ENCODE measurements around the gene RFESD.
"Not testable (repeated sequence)": the region's sequence is repeated elsewhere in the genome, so short reads cannot be mapped to it uniquely, and the experiment has no call there.

RFESD gene

DNA sequence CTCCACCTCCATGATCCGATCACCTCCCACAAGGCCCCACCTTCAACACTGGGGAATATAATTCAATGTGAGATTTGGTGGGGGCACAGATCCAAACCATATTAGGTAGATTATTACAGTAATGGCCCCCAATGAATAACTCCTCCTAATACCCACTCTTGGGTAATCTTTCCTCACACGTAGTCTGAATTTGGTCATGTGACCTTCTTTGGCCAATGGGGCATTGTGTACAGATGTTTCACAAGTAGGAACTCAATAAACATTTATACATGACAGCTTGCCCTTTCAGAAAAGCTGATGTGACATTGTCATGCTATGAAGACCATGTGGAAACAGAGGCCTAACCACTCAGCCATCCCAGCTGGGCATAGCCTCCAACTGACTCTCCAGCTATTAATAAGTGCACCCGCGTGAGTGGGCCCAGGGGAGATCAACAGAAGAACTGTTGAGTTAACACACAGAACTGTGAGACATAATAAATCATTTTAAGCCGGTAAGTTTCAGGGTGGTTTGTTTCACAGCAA, 16.1 kb upstream of the RFESD start:
- DNase-seq: no peak

DNA sequence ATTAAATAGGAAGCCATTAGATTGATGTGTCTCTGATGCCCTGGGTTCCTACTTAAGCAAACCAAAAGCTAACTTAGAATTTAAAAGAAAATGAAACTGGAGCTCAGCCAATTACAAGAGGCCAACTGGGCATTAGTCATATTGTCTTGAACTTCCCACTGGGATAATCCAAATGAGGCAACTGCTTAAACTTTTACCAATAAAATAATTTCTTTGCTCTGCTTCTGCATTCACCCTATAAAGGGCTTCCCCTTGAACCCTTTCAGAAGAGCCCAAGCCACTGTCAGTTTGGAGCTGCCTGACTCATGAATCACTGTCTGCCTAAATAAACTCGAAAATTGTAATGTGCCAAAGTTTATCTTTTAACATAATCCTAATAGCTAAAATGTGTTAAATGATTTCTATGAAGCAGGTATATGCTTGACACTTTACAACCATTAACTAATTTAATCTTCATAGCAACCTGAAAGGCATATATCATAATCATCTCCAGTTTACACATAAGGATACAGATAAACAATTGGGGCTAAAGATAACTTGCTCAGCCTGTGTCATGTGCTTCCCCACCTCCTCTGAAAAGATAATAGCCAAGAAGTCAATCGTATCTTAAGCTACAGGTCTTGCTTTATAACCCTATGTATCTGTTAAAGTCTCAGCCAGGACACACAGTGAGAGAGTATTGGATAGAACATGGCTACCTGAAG, 15.2 kb upstream of the RFESD start:
- DNase-seq: no peak

DNA sequence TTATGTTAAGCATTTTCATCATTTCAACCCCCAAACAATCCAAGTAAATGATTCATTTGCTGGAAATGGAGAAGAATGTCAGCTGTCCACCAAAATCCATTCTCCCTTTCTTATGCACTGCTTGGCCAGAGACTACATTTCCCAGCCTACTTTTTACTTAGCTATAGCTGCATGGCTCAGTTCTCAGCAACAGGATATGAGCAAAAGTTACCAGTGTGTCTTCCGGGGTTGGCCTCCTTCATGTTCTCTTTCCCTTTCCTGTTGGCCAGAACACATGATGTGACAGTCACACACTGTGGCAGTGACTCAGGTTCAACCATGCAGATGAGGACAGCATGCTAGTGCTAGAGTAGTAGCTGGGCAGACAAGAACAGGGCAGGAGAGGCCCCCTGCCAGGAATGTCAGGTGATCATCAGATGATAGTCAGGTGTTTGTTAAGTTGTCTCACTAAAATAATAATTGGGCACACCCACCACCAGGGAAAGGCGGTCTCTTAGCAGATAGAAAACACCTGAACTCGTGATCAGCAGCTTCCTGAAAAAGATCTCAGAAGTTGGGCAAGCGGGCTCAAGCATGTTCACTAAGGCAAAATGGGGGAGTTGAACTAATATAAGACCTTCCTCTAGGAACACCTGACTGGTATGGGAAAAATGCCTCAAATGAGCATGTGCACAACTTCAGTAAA, 14.4 kb upstream of the RFESD start:
- DNase-seq: no peak

DNA sequence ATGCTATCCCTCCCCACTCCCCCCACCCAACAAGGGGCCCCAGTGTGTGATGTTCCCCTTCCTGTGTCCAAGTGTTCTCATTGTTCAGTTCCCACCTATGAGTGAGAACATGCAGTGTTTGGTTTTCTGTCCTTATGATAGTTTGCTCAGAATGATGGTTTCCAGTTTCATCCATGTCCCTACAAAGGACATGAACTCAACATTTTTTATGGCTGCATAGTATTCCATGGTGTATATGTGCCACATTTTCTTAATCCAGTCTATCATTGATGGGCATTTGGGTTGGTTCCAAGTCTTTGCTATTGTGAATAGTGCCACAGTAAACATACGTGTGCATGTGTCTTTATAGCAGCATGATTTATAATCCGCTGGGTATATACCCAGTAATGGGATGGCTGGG, 13.6 kb upstream of the RFESD start:
- not testable (repeated sequence) for DNase-seq

DNA sequence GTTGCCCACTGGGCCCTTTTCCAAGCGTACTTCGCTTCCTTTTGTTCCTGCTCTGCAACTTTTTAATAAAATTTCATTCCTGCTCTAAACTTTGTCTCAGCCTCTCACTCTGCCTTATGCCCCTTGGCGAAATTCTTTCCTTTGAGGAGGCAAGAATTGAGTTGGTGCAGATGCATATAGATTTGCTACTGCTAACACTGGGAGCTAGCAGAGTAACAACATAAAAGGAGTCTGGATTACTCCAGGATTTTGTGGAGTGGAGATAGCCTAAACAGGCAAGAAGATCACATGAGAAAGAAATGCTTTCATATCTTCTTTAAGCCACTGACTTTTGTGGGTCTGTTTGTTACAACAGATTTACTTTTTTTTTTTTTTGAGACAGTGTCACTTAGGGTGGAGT, 12.9 kb upstream of the RFESD start:
- no peak for DNase-seq

DNA sequence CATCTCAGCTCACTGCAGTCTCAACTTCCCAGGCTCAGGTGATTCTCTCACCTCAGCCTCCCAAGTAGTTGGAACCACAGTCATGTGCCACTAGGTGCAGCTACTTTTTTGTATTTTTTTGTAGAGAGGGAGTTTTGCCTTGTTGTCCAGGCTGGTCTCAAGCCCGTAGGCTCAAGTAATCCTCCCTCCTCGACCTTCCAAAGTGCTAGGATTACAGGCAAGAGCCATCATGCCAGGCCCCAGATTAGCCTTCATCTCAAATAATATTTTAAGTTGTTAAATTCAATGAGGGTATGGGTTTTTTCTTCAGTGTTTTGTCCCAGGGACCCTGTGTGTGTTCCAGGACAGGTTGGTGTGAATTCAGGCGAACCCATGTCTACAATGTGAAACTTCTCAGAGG, 12.5 kb upstream of the RFESD start:
- no peak for DNase-seq

DNA sequence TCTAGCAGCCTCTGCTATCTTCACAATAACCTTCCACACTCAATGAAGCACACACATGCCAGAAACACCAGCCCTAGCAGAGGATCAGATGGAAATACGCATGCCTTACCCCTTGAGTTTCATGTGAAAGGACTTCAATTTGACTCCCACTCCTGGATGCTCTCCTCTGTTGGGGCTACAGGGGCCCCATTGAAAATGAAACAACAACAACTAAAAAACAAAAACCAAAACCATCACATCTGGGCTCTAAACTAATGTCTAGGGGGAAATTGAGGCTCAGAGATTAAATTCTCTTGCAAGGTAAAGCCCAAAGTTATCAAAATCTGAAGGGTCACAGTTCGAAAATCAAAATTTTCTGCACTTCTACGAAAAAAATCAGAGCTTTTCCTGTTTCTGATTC, 7.9 kb upstream of the RFESD start:
- no peak for DNase-seq

DNA sequence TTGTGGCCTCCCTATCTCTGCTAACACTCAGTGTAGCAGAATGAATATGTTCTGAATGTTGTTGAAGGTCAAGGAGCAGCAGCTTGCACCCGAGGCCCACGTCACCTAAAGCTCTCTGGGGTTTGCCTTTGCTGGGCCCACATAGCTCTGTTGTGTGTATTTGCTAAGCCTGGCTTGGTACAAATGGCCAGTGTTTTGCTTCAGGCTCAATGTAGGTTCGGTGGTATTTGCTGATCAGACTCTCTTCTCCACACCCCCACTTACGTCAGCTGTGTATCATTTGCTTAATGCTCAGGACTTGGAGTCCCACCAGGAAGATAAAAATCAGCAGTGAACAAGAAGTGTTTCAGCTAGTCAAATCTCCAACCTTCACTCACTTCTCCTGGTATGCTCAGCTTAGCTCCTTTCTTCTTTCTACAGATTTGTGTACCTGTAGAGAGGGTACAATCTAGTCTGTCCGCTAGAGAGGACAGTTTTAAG, 4.8 kb upstream of the RFESD start:
- DNase-seq: no peak

DNA sequence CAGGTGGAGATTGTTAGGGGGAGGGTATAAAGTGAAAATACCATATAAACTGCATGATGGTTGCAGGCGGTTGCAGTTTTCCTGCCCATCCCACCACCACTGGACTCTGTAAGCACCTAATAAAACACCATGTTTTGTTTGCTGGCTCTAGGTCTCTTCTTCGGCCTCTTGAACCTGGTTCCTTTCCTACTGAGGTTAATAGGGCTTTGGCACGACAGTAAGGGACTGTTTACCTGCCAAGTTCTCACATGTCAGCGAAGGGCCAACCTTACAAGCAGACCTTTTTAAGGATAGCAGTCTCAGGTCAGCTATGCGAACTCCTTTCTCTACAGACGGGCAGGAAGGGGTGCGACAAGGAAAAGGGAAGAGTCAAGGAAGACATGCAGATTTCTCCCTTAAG, 3.4 kb upstream of the RFESD start:
- DNase-seq: no peak

DNA sequence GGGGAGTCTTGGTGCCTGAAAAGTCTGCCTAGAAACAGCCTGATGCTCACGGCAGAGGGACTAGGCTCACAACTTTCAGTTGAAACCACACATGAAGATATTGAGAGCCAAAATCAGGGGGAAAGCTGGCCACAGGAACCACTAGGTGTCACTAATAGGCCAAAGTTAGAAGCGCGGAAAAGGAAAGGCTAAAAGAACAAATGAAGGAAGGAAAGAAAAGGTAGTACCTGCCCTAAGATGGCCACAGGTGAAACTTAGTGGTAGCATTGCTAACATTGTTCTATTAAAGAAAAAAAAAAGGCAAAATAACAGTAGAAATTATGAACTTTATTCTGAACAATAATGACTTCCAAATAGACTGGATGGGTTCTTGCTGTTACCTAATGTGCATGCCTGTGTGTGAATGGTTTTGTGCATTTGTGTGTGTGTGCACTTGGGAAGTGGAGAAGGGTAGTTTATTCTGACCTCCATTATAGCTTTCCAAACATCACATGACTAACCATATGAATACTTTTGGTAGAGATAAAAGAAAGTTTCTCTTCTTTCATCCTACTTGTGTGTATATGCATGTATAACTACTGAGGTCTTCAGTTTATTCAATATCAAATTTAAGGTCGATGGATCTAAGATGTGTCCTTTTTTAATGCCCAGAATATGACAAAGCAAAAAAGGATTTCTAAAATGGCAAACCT, 2.1 kb upstream of the RFESD start:
- DNase-seq: peak; percentile 56

DNA sequence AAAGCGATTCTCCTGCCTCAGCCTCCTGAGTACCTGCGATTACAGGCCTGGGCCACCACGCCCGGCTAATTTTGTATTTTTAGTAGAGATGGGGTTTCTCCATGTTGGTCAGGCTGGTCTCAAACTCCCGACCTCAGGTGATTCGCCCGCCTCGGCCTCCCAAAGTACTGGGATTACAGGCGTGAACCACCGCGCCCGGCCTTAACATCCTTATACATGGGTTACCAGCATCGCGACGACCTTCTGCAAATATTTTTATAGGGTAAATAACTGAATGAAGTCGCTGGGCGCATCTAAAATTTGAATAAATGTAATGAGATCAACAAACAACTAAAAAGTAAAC, 380 bp upstream of the RFESD start:
- DNase-seq: not testable (repeated sequence)

DNA sequence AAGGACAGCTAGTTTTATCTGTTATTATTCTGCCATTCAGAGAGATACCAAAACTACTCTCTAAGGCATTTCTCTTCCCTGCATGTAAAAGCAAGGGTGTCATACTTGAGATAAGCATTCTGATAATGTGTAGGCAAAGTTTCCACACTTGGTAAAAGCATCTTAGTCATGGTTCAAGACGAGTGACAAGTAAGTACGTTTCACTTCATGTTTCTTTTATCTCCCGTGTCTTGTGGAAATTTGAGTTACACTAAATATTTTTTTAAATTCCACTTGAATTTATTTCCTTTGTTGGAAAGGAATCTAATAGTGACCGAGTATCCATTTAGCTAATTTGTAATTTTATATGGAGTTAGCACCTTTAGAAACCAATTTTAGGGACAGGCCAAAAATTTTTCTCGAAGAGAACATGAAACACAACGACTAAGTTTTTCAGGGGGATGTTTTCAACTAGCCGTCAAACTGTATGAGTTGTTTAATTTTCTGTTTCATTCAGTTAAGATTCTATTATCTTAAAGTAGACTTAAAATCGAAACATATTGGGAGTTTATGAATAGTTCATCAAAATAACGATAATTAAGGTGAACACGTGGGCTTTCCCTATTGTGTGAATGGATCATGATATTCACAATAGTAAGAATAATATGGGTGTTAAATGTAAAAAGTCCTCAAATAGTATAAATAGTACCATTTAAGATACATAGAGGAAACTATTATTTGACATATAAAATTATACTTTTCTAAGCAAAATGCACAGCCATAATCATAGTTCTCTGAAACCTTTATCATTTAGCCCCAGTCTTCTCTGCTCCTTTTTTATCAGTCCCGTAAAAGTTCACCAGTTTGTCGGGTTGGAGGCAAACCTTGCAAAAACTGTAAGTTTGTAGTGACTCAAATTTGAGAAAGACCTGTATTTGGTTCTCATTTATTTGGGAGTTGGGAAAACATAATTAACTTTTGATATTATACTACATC, 1.6 kb downstream of the RFESD start:
- DNase-seq: no peak

DNA sequence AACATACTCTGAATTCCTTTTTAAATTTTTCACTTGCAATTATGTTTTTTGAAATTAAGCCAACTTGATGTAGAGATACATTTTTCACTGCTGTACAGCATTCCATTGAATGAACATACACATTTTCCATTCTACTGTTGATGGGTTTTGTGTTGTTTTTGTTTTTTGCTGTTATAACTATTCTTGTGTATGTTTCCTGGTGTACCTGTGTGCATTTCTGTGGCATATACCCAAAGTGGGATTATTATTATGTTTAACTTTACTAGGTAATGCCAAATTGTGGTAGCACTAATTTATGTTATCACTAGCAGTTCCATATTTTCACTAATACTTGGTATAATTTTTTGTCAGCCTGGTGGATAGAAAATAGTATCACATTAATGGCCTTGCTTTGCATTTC, 2.7 kb downstream of the RFESD start:
- DNase-seq: no peak

DNA sequence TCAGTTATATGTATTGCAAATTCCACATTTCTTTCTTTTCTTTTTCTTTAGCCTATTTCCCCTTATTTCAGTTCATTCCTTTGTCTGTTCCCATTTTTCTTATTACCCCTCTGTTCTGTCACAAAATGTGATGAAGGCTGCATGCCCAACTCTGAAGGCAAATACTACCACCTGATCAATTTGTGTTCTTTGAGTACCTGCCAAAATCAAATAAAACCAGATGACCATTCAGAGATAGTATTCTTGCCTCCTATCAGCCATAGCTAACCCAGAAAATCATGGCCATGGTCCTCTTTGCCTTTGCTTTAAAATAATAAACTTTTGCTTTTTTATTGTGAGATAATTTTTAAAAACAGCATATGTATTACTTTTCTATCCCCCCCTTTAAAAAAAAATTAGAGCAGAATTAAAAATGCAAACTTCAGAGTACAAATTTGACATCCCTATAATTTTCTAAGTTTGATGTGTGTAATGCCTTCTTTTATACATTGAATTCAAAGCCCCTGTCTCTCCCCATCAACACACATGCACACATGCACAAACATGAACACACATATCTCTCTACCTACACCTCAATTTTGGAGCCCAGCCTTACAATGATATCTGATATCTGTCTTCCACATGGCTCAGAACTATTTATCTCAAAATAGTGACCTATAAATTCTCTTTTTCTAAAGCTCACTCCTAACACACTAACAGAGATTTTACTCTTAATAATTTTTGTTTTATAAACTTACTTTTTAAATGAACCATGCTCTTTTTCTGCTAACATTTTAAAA, 3.5 kb downstream of the RFESD start:
- no peak for DNase-seq

DNA sequence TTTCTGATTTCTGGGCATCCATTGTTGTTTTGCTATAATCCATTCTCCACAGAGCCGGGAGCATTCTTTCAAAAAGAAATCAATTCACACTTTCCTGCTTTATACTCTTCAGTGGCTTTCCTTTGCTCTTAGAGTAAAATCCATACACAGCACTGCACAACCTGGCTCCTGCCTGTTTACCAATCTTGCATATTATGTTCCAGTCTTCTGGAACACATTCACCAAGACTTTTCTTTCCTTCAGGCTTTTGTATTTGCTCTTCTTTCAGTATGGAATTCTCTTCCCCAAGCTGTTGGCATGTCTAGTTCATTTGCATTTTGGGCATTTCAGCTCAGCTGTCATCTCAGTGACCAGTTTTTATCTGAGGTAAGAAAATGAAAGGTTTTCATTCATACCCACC, 6.3 kb downstream of the RFESD start:
- DNase-seq: no peak

DNA sequence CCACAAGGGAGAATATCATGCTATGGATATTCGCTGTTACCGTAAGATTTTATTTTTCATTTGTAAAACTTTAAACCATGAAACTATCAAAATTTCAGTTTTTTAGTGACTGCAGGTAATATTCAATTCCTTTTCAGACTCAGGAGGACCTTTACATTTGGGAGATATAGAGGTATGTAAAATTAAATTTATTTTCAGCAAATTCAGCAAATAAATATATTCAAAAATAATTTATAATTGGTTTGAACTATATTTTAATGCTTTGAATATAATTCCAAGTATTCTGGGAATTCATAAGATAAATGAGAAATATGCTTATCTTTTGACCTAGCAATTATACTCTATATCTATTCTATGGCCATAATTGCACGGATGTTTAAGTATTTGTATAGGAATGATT, 7.6 kb downstream of the RFESD start:
- no peak for DNase-seq

DNA sequence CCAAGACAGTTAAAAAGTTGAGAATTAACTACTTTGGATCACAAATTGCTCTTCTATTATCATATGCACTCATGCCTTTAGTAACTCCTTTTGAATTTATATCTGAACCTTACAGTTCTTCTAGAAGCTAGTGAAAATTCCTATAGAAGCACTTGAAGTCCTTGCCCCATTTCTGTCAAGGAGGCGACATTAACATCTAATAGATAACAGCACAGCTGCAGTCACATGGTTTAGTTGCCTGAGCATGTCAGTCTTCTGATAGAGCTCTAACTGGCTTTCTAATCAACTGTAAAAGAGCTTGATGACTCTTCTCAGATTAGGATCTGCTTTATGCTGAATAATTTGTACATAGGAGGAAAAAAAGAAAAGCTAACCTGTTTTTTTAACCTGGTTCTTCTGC, 9.0 kb downstream of the RFESD start:
- no peak for DNase-seq

DNA sequence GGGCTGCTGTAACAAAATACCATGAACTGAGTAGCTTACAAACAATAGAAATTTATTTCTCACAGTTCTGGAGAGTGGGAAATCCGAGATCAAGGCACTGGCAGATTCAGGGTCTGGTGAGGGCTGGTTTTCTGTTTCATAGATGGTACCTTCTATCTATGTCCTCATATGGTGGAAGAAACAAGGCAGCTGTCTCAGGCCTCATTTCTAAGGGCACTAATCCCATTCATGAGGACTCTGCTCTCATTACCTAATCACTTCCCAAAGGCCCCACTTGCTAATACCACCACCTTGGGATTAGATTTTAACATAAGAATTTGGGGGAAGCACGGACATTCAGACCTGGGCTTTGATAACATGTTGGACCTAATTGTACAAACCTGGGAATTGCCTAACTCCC, 13.5 kb downstream of the RFESD start:
- DNase-seq: no peak

DNA sequence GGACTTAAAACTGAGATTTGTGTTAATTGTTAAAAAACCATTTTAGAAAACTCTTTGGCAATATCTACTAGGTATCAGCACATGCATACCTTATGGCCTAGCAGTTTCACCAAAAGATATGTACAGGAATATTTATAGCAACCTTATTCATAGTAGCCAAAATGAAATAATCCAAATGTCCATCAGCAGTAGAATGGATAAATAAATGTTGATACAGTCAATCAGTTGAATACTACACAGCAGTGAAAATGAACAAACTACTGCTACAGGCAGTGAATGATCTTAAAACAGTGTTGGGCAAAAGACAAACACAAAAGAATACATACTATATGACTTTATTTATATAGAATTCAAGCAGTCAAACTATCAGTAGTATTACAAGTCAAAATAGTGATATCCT, 16.4 kb downstream of the RFESD start:
- no peak for DNase-seq

DNA sequence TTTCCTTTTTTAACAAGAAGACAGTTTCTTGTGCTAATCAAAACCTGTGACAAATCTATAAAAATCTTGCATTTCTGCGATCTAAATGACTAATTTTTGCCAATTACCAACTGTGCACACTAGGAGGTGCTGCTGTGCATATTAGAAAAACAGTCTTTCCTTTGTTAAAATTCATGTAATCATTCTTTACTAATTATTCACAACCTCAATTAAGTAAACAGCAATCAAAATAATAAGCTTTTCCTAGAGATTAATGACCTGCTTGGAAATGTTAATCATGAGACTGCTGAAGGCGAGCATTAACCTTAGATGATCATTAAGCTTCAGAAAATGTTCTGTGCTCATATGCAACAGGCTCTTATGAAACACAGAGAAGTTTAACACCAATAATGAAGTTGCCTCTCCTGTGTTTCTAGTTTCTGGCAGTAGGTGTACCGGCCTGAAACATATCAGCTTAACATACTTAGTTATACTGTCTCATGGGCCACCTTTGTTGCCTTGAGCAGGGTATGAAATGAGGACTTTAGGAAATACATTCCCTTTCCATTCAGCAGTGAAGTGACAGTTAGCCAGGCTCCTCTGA, 17.7 kb downstream of the RFESD start:
- no peak for DNase-seq

DNA sequence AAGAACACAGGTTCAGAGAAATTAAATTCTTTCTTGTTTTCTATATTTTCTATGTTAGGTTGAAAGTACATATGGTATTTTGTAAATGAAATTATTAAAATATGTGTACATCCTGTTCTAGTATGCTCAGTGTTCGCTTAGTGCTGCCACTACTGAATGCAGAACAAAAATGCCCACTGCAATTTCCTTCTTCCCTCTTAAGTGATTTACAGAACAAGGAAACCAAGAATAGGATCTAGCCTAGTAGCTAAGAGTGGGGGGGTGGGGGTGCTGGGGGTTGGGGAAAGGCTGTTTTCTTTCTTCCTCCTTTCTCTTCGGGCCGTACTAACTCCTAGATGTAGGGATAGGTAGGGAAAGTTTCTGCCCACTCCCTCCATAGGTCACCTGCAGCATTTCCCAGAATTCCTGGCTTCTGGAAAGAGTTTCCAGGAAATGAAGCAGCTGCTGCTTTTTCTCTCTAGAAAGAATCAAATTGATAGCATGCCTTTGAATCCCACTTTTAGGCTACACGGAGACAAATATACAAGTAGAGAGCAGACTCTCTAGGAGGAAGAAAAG, 20.6 kb downstream of the RFESD start:
- no peak for DNase-seq

Measured in femur (tissue), 1 donor.